Measurements from ENCODE around the gene PITPNM3.

DNA sequence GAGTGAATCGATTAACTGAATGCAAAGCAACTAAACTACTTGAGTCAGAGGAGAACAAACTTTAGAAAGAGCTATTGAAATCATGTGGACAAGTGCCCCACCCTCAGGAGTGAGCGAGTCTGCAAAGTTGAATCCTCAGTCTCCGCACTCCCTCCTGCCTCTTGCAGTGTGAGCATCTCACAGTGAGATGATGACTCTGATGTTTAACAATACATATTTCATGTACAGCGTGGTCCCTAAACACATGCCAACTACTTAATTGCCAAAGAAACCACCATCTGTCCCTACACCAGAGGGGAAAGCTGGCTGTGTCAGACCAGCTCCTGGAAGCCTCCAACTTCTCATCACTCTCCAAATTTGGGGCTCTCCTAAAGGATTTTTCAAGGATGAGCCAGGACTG lies 80.9 kb downstream of the PITPNM3 start:
- TF ChIP-seq POLR2A (IDR thresholded peaks at IDR 0.05) = no peak
- TF ChIP-seq, protein P1, sequence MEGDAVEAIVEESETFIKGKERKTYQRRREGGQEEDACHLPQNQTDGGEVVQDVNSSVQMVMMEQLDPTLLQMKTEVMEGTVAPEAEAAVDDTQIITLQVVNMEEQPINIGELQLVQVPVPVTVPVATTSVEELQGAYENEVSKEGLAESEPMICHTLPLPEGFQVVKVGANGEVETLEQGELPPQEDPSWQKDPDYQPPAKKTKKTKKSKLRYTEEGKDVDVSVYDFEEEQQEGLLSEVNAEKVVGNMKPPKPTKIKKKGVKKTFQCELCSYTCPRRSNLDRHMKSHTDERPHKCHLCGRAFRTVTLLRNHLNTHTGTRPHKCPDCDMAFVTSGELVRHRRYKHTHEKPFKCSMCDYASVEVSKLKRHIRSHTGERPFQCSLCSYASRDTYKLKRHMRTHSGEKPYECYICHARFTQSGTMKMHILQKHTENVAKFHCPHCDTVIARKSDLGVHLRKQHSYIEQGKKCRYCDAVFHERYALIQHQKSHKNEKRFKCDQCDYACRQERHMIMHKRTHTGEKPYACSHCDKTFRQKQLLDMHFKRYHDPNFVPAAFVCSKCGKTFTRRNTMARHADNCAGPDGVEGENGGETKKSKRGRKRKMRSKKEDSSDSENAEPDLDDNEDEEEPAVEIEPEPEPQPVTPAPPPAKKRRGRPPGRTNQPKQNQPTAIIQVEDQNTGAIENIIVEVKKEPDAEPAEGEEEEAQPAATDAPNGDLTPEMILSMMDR (IDR thresholded peaks at IDR 0.05) = no peak

All from adrenal gland (tissue), 5 donors.